ENCODE measurements around the gene SPTLC1.
"Not testable (repeated sequence)": the region's sequence is repeated elsewhere in the genome, so short reads cannot be mapped to it uniquely, and the experiment has no call there.

SPTLC1 gene

GRCh38 chr9:92036756-92037155, 78.5 kb downstream of the SPTLC1 start:
- H3K36me3 ChIP-seq (ENCODE audit: insufficient read depth, low read depth, low read length) = peaks cover 76% of the 10 kb centered on the region
- H3K27me3 ChIP-seq (ENCODE audit: insufficient read depth, low read length) = no peaks in the 10 kb centered on the region
- peaks cover 3% of the 10 kb centered on the region for H3K9me3 ChIP-seq (ENCODE audit: insufficient read depth, low read depth, low read length)
- no peak overlapping the region for H3K27ac ChIP-seq (ENCODE audit: low read length)
- H3K4me1 ChIP-seq (ENCODE audit: insufficient read depth, low read length) = no peaks in the 10 kb centered on the region
- H3K9ac ChIP-seq (ENCODE audit: low read depth, low read length) = no peak overlapping the region
- no peak overlapping the region for H3K4me3 ChIP-seq (ENCODE audit: low read length)

- no peaks in the 10 kb centered on the region for H3K4me1 ChIP-seq (ENCODE audit: insufficient read depth, low read length)
- no peak overlapping the region for H3K27ac ChIP-seq (ENCODE audit: low read length)
- H3K9me3 ChIP-seq (ENCODE audit: insufficient read depth, low read depth, low read length) = no peaks in the 10 kb centered on the region; the same call in 1 of the 2 replicates
- H3K9ac ChIP-seq (ENCODE audit: low read depth, low read length) = no peak overlapping the region
- H3K27me3 ChIP-seq (ENCODE audit: insufficient read depth, low read length) = no peaks in the 10 kb centered on the region
- no peak overlapping the region for H3K4me3 ChIP-seq (ENCODE audit: low read length)
- peaks cover 74% of the 10 kb centered on the region for H3K36me3 ChIP-seq (ENCODE audit: insufficient read depth, low read depth, low read length)
Observed at GRCh38 chr9:92036411-92036746, 78.8 kb downstream of the SPTLC1 start.

- H3K4me3 ChIP-seq (ENCODE audit: low read length) = no peak overlapping the region
Observed at GRCh38 chr9:92035687-92036410, 79.4 kb downstream of the SPTLC1 start.

GRCh38 chr9:92035146-92035545, 80.1 kb downstream of the SPTLC1 start:
- Histone ChIP-seq H3K4me1 (ENCODE audit: insufficient read depth, low read length) (no peaks in the 10 kb centered on the region), H3K9ac (ENCODE audit: low read depth, low read length) (no peak overlapping the region), H3K27ac (ENCODE audit: low read length) (no peak overlapping the region), H3K27me3 (ENCODE audit: insufficient read depth, low read length) (no peaks in the 10 kb centered on the region), H3K36me3 (ENCODE audit: insufficient read depth, low read depth, low read length) (peaks cover 68% of the 10 kb centered on the region), H3K9me3 (ENCODE audit: insufficient read depth, low read depth, low read length) (no peaks in the 10 kb centered on the region), H3K4me3 (ENCODE audit: low read length) (no peak overlapping the region)

More at GRCh38 chr9:92035687-92036410, 79.4 kb downstream of the SPTLC1 start:
- no peaks in the 10 kb centered on the region for H3K4me1 ChIP-seq (ENCODE audit: insufficient read depth, low read length)
- no peaks in the 10 kb centered on the region for H3K9me3 ChIP-seq (ENCODE audit: insufficient read depth, low read depth, low read length)
- peaks cover 71% of the 10 kb centered on the region for H3K36me3 ChIP-seq (ENCODE audit: insufficient read depth, low read depth, low read length)
- no peak overlapping the region for H3K9ac ChIP-seq (ENCODE audit: low read depth, low read length)
- H3K27me3 ChIP-seq (ENCODE audit: insufficient read depth, low read length) = no peaks in the 10 kb centered on the region
- H3K27ac ChIP-seq (ENCODE audit: low read length) = no peak overlapping the region

- Histone ChIP-seq H3K4me1 (ENCODE audit: insufficient read depth, low read length) (no peaks in the 10 kb centered on the region), H3K36me3 (ENCODE audit: insufficient read depth, low read depth, low read length) (peaks cover 68% of the 10 kb centered on the region), H3K9me3 (ENCODE audit: insufficient read depth, low read depth, low read length) (no peaks in the 10 kb centered on the region)
Observed at GRCh38 chr9:92033991-92034390, 81.2 kb downstream of the SPTLC1 start.

GRCh38 chr9:92033307-92033706, 81.9 kb downstream of the SPTLC1 start:
- no peaks in the 10 kb centered on the region for H3K27me3 ChIP-seq (ENCODE audit: insufficient read depth, low read length)
- no peaks in the 10 kb centered on the region for H3K9me3 ChIP-seq (ENCODE audit: insufficient read depth, low read depth, low read length)
- no peak overlapping the region for H3K4me3 ChIP-seq (ENCODE audit: low read length)
- no peak overlapping the region for H3K27ac ChIP-seq (ENCODE audit: low read length)
- peaks cover 64% of the 10 kb centered on the region for H3K36me3 ChIP-seq (ENCODE audit: insufficient read depth, low read depth, low read length)
- no peaks in the 10 kb centered on the region for H3K4me1 ChIP-seq (ENCODE audit: insufficient read depth, low read length)
- no peak overlapping the region for H3K9ac ChIP-seq (ENCODE audit: low read depth, low read length)

More at GRCh38 chr9:92033991-92034390, 81.2 kb downstream of the SPTLC1 start:
- no peaks in the 10 kb centered on the region for H3K27me3 ChIP-seq (ENCODE audit: insufficient read depth, low read length)
- no peak overlapping the region for H3K9ac ChIP-seq (ENCODE audit: low read depth, low read length)
- no peak overlapping the region for H3K27ac ChIP-seq (ENCODE audit: low read length)
- H3K4me3 ChIP-seq (ENCODE audit: low read length) = no peak overlapping the region

GRCh38 chr9:92032891-92033290, 82.3 kb downstream of the SPTLC1 start:
- H3K27me3 ChIP-seq (ENCODE audit: insufficient read depth, low read length) = no peaks in the 10 kb centered on the region
- no peak overlapping the region for H3K27ac ChIP-seq (ENCODE audit: low read length)
- no peaks in the 10 kb centered on the region for H3K9me3 ChIP-seq (ENCODE audit: insufficient read depth, low read depth, low read length)
- H3K9ac ChIP-seq (ENCODE audit: low read depth, low read length) = no peak overlapping the region
- H3K4me1 ChIP-seq (ENCODE audit: insufficient read depth, low read length) = no peaks in the 10 kb centered on the region
- H3K4me3 ChIP-seq (ENCODE audit: low read length) = no peak overlapping the region
- peaks cover 60% of the 10 kb centered on the region for H3K36me3 ChIP-seq (ENCODE audit: insufficient read depth, low read depth, low read length)

- Histone ChIP-seq H3K4me1 (ENCODE audit: insufficient read depth, low read length) (no peaks in the 10 kb centered on the region), H3K27me3 (ENCODE audit: insufficient read depth, low read length) (no peaks in the 10 kb centered on the region), H3K9ac (ENCODE audit: low read depth, low read length) (no peak overlapping the region), H3K27ac (ENCODE audit: low read length) (no peak overlapping the region), H3K4me3 (ENCODE audit: low read length) (no peak overlapping the region), H3K9me3 (ENCODE audit: insufficient read depth, low read depth, low read length) (no peaks in the 10 kb centered on the region), H3K36me3 (ENCODE audit: insufficient read depth, low read depth, low read length) (peaks cover 35% of the 10 kb centered on the region)
Observed at GRCh38 chr9:92030367-92030766, 84.8 kb downstream of the SPTLC1 start.

GRCh38 chr9:92029553-92029952, 85.7 kb downstream of the SPTLC1 start:
- no peaks in the 10 kb centered on the region for H3K9me3 ChIP-seq (ENCODE audit: insufficient read depth, low read depth, low read length)
- H3K27ac ChIP-seq (ENCODE audit: low read length) = no peak overlapping the region
- H3K4me3 ChIP-seq (ENCODE audit: low read length) = no peak overlapping the region
- H3K27me3 ChIP-seq (ENCODE audit: insufficient read depth, low read length) = no peaks in the 10 kb centered on the region
- no peaks in the 10 kb centered on the region for H3K4me1 ChIP-seq (ENCODE audit: insufficient read depth, low read length)
- peaks cover 27% of the 10 kb centered on the region for H3K36me3 ChIP-seq (ENCODE audit: insufficient read depth, low read depth, low read length)
- no peak overlapping the region for H3K9ac ChIP-seq (ENCODE audit: low read depth, low read length)

- Histone ChIP-seq H3K4me1 (ENCODE audit: insufficient read depth, low read length) (no peaks in the 10 kb centered on the region), H3K27me3 (ENCODE audit: insufficient read depth, low read length) (no peaks in the 10 kb centered on the region), H3K4me3 (ENCODE audit: low read length) (no peak overlapping the region), H3K9me3 (ENCODE audit: insufficient read depth, low read depth, low read length) (no peaks in the 10 kb centered on the region), H3K27ac (ENCODE audit: low read length) (no peak overlapping the region), H3K9ac (ENCODE audit: low read depth, low read length) (no peak overlapping the region), H3K36me3 (ENCODE audit: insufficient read depth, low read depth, low read length) (no peaks in the 10 kb centered on the region; the same call in 1 of the 2 replicates)
Observed at GRCh38 chr9:92026206-92027002, 88.8 kb downstream of the SPTLC1 start.

- not testable (repeated sequence) for H3K4me1 ChIP-seq (ENCODE audit: insufficient read depth, low read length); H3K27ac ChIP-seq (ENCODE audit: low read length); H3K36me3 ChIP-seq (ENCODE audit: insufficient read depth, low read depth, low read length); H3K9ac ChIP-seq (ENCODE audit: low read depth, low read length); H3K9me3 ChIP-seq (ENCODE audit: insufficient read depth, low read depth, low read length); H3K4me3 ChIP-seq (ENCODE audit: low read length); H3K27me3 ChIP-seq (ENCODE audit: insufficient read depth, low read length)
Observed at GRCh38 chr9:92021785-92022541, 93.2 kb downstream of the SPTLC1 start.
